H1 (cell line): ENCODE data around the gene ZAP70. TPM values are rescaled to one million over a fixed set of nuclear protein-coding genes. Genes with fewer than 3 reads are reported as not detected.

Experiments used
- CTCF ChIA-PET: fragments of 300-600 bp; sonication (Branson Sonifier 250); formaldehyde crosslinking; loops from one replicate; lab custom pipeline; 2021; ENCODE audit not compliant: partially characterized antibody; lab: Charles Lee
- POLR2A ChIA-PET: fragments of 300-600 bp; sonication (Branson Sonifier 250); formaldehyde crosslinking; loops from one replicate; lab custom pipeline; 2021; ENCODE audit warnings: inconsistent platforms; ENCODE audit not compliant: partially characterized antibody; lab: Charles Lee
- DNase-seq, 2 experiments: peaks; one replicate each; pipeline versions ENCODE4 v3.0.0 to v3.0.0-alpha.2; 2010 to 2022; ENCODE audit warnings: low spot score in 2 of 2, low read depth in 1 of 2, mixed read lengths in 1 of 2
- FAIRE-seq: peaks from 2 replicates; lab custom pipeline; 2011; peaks lifted over from hg19 to GRCh38; lab: Jason Lieb, UNC
- H2AFZ ChIP-seq: 2 replicates; pipeline ENCODE4 v1.8.1; 2012; ENCODE audit warnings: low read length, inconsistent platforms
- H2AK5ac ChIP-seq: 2 replicates; pipeline ENCODE4 v1.6.1; 2013; ENCODE audit warnings: low read depth, low read length
- H2BK120ac ChIP-seq: replicated peaks from 2 replicates; pipeline ENCODE3; 2013; ENCODE audit warnings: low read depth, low read length, inconsistent platforms
- H2BK12ac ChIP-seq: 2 replicates; pipeline ENCODE4 v1.6.1; 2013; ENCODE audit warnings: low read depth, low read length
- H2BK15ac ChIP-seq: 2 replicates; pipeline ENCODE4 v1.6.1; 2013; ENCODE audit warnings: low read length
- H2BK20ac ChIP-seq: 2 replicates; pipeline ENCODE4 v1.6.1; 2013; ENCODE audit warnings: low read length
- H2BK5ac ChIP-seq: 2 replicates; pipeline ENCODE4 v1.6.1; 2013; ENCODE audit warnings: low read depth, low read length
- H3K14ac ChIP-seq: 2 replicates; pipeline ENCODE4 v1.6.1; 2013; ENCODE audit warnings: inconsistent platforms; ENCODE audit not compliant: insufficient read length
- H3K18ac ChIP-seq: 2 replicates; pipeline ENCODE4 v1.6.1; 2013; ENCODE audit warnings: low read length; ENCODE audit errors: extremely low read depth
- H3K23ac ChIP-seq: 2 replicates; pipeline ENCODE4 v1.6.1; 2013; ENCODE audit warnings: inconsistent platforms; ENCODE audit not compliant: insufficient read length
- H3K23me2 ChIP-seq: 2 replicates; pipeline ENCODE4 v1.6.1; 2013; ENCODE audit warnings: low read depth, low read length
- H3K27ac ChIP-seq: 2 replicates; pipeline ENCODE4 v1.6.1; 2011; ENCODE audit warnings: low read depth, low read length, inconsistent platforms
- H3K27me3 ChIP-seq, 4 experiments: replicated peaks in 1 of 4; 1 replicate in 1 of 4; 2 replicates in 3 of 4; pipeline versions ENCODE4 v1.6.1 to v1.8.1; 2011 to 2013; ENCODE audit warnings: low read length in 3 of 4, mild to moderate bottlenecking in 3 of 4, inconsistent platforms in 2 of 4, mixed read lengths in 2 of 4, moderate library complexity in 1 of 4; ENCODE audit not compliant: control insufficient read depth in 3 of 4, insufficient read depth in 3 of 4; ENCODE audit errors: extremely low read depth in 1 of 4
- H3K36me3 ChIP-seq, 4 experiments: 2 replicates each; pipeline versions ENCODE4 v1.6.1 to v1.8.1; 2011 to 2013; ENCODE audit warnings: mild to moderate bottlenecking in 4 of 4, low read length in 3 of 4, moderate library complexity in 2 of 4, control low read depth in 1 of 4, inconsistent platforms in 1 of 4; ENCODE audit not compliant: insufficient read depth in 4 of 4, control insufficient read depth in 2 of 4
- H3K4ac ChIP-seq: replicated peaks from 2 replicates; pipeline ENCODE3; 2013; ENCODE audit warnings: low read length, low read depth, mixed read lengths, inconsistent platforms; ENCODE audit not compliant: insufficient read length
- H3K4me1 ChIP-seq, 4 experiments: replicated peaks in 1 of 4; 1 replicate in 1 of 4; 2 replicates in 3 of 4; pipeline versions ENCODE4 v1.6.1 to v1.8.1; 2011 to 2013; ENCODE audit warnings: low read length in 3 of 4, inconsistent platforms in 2 of 4, mixed read lengths in 1 of 4; ENCODE audit not compliant: insufficient read depth in 4 of 4, control insufficient read depth in 3 of 4
- H3K4me2 ChIP-seq, 2 experiments: 2 replicates each; pipeline versions ENCODE4 v1.6.1 to v1.8.1; 2011 to 2013; ENCODE audit warnings: low read depth in 2 of 2, low read length in 2 of 2, control low read depth in 1 of 2, inconsistent platforms in 1 of 2, mild to moderate bottlenecking in 1 of 2; ENCODE audit not compliant: insufficient read depth in 1 of 2
- H3K4me3 ChIP-seq, 4 experiments: fragments of 200-600, 300-600 bp in 1 of 4; sonication (generic), shearing (Covaris generic), sonication (Bioruptor Twin) in 1 of 4; 2 replicates each; pipeline versions ENCODE4 v1.5.1 to v1.8.1; 2011 to 2016; ENCODE audit warnings: low read length in 4 of 4, low read depth in 3 of 4, control low read depth in 2 of 4, inconsistent platforms in 2 of 4, mild to moderate bottlenecking in 2 of 4, mixed read lengths in 1 of 4, moderate library complexity in 1 of 4; ENCODE audit not compliant: insufficient read depth in 2 of 4; ENCODE audit errors: extremely low read depth in 1 of 4
- H3K56ac ChIP-seq: replicated peaks from 2 replicates; pipeline ENCODE3; 2013; ENCODE audit warnings: low read depth, mild to moderate bottlenecking, mixed read lengths, low read length, inconsistent platforms; ENCODE audit not compliant: insufficient read length
- H3K79me1 ChIP-seq: 2 replicates; pipeline ENCODE4 v1.6.1; 2013; ENCODE audit warnings: low read depth, low read length, control low read depth
- H3K79me2 ChIP-seq, 2 experiments: 2 replicates each; pipeline versions ENCODE4 v1.6.1 to v1.8.1; 2012 to 2013; ENCODE audit warnings: low read length in 2 of 2, mild to moderate bottlenecking in 2 of 2, inconsistent platforms in 1 of 2; ENCODE audit not compliant: insufficient read depth in 2 of 2, control insufficient read depth in 1 of 2
- H3K9ac ChIP-seq, 4 experiments: replicated peaks in 1 of 4; 1 replicate in 1 of 4; 2 replicates in 3 of 4; pipeline versions ENCODE4 v1.6.1 to v1.8.1; 2011 to 2013; ENCODE audit warnings: low read depth in 3 of 4, low read length in 3 of 4, control low read depth in 2 of 4, mild to moderate bottlenecking in 2 of 4, moderate library complexity in 2 of 4, inconsistent platforms in 1 of 4; ENCODE audit errors: extremely low read depth in 1 of 4
- H3K9me3 ChIP-seq, 2 experiments: 2 replicates each; pipeline versions ENCODE4 v1.6.1 to v1.8.1; 2012 to 2013; ENCODE audit warnings: mild to moderate bottlenecking in 2 of 2, moderate library complexity in 2 of 2, control low read depth in 1 of 2, inconsistent platforms in 1 of 2, low read depth in 1 of 2, low read length in 1 of 2, mixed read lengths in 1 of 2; ENCODE audit not compliant: insufficient read depth in 2 of 2
- H4K20me1 ChIP-seq, 2 experiments: replicated peaks in 1 of 2; 2 replicates each; pipeline versions ENCODE3 to v1.8.1; 2011 to 2013; ENCODE audit warnings: inconsistent platforms in 2 of 2, low read length in 2 of 2, mild to moderate bottlenecking in 1 of 2; ENCODE audit not compliant: insufficient read depth in 2 of 2, control insufficient read depth in 1 of 2
- H4K5ac ChIP-seq: 2 replicates; pipeline ENCODE4 v1.6.1; 2013; ENCODE audit warnings: low read length, low read depth, mixed read lengths, inconsistent platforms; ENCODE audit not compliant: insufficient read length
- H4K8ac ChIP-seq: 2 replicates; pipeline ENCODE4 v1.8.0; 2013; ENCODE audit warnings: mild to moderate bottlenecking, moderate library complexity, low read length, inconsistent platforms; ENCODE audit not compliant: insufficient read depth; ENCODE audit errors: extremely low read depth
- H4K91ac ChIP-seq: replicated peaks from 2 replicates; pipeline ENCODE3; 2013; ENCODE audit warnings: low read length, mixed read lengths, inconsistent platforms; ENCODE audit not compliant: insufficient read length
- ATF3 ChIP-seq: IDR thresholded peaks from 2 replicates; pipeline ENCODE4 v1.6.1; 2011; ENCODE audit warnings: low read depth, mild to moderate bottlenecking, low read length; ENCODE audit not compliant: insufficient read depth
- CBX5 ChIP-seq: fragments of 300-800, 300-1000 bp; sonication (generic); IDR thresholded peaks from 2 replicates; pipeline ENCODE4 v1.7.1; 2016; ENCODE audit warnings: antibody characterized with exemption, low read length, low read depth
- CREB1 ChIP-seq: IDR thresholded peaks from 2 replicates; pipeline ENCODE4 v1.6.1; 2012; ENCODE audit warnings: inconsistent platforms
- JUN ChIP-seq: IDR thresholded peaks from 2 replicates; pipeline ENCODE4 v1.6.1; 2011; ENCODE audit warnings: low read depth, mild to moderate bottlenecking, improper control_type of control experiment, low read length
- POLR2A ChIP-seq, 2 experiments: IDR thresholded peaks; 1 replicate in 1 of 2; 2 replicates in 1 of 2; pipeline ENCODE4 v1.6.1; 2011; ENCODE audit warnings: low read depth in 2 of 2, low read length in 2 of 2, mild to moderate bottlenecking in 2 of 2; ENCODE audit errors: control extremely low read depth in 1 of 2
- WGBS, 2 experiments: shearing (Covaris generic) in 1 of 2; methylation state at CpG; one replicate each; pipeline versions ENCODE4 v1.1.6 to v1.1.7; 2013 to 2015; ENCODE audit warnings: low lambda C conversion rate in 2 of 2, mixed read lengths in 2 of 2, inconsistent platforms in 1 of 2, low coverage in 1 of 2, missing lambda C conversion rate in 1 of 2; ENCODE audit not compliant: insufficient replicate concordance in 2 of 2, insufficient coverage in 1 of 2, insufficient read length in 1 of 2; ENCODE audit errors: extremely low coverage in 1 of 2, missing lambda C conversion rate in 1 of 2; 5-methylcytosine and 5-hydroxymethylcytosine counted together
- polyA plus RNA-seq, 7 experiments: library from polyadenylated mRNA; depleted of rRNA in 3 of 7; stranded (reverse) in 5 of 7; unstranded in 2 of 7; fragments of >200 nt in 5 of 7; fragments of 200-250 nt in 2 of 7; gene quantifications; 1 replicate in 5 of 7; 2 replicates in 1 of 7; 4 replicates in 1 of 7; pipeline versions ENCODE4 v1.2.1 to v1.2.3, GENCODE V29; 2011 to 2013; ENCODE audit warnings: missing spikeins in 2 of 7, mixed read lengths in 2 of 7
- total RNA-seq: library from RNA; stranded (reverse); fragmentation: NEBNext Ultra II Directional; extraction: Animal tissue kit (Norgen Biotek cat#: 25700); gene quantifications from 2 replicates; pipeline ENCODE4 v1.2.1, GENCODE V29; 2021

ZAP70 gene
- total and polyA plus RNA-seq, 2 of the 8 experiments (the other 6 are each of a cell fraction or from before 2014, with no cell fraction given): 0.15 TPM; not detected in 1

DNA sequence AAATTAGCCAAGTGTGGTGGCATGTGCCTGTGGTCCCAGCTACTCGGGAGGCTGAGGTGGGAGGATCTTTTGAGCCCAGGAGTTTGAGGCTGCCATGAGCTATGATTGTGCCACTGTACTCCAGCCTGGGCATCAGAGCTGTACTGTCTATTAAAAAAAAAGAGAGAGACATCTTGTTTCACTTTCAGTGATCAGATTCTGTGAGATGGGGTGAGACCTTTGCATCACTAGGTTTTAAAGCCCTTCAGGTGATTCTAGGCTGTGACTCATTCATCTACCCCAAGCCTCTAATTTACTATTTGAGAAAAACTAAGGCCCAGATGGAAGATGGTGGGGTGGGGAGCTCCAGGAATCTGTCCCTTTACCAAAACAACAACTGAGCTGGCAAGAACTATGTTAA, 36.8 kb upstream of the ZAP70 start:
- Histone ChIP-seq H2BK12ac (no peak overlapping the region), H3K23ac (no peak overlapping the region), H3K4ac (no peak overlapping the region), H3K4me1 (0 out of 7 replicates have a peak, but pooled peaks cover 0 to 3% (median under 1%) of the 10 kb centered on the region in 4 experiments), H3K9me3 (peaks cover 2 to 4% of the 10 kb centered on the region in 2 experiments; a peak in 1 of 4 replicates), H2AK5ac (no peak overlapping the region), H3K27ac (no peak overlapping the region), H3K56ac (no peak overlapping the region), H3K23me2 (no peaks in the 10 kb centered on the region), H3K79me1 (no peaks in the 10 kb centered on the region), H2BK20ac (no peak overlapping the region), H3K79me2 (no peaks in the 10 kb centered on the region), H2BK15ac (no peak overlapping the region), H4K8ac (no peak overlapping the region), H2BK5ac (no peak overlapping the region), H2BK120ac (no peak overlapping the region), H3K36me3 (no peaks in the 10 kb centered on the region), H2AFZ (no peak overlapping the region), H3K4me2 (no peak overlapping the region), H4K91ac (no peak overlapping the region), H3K4me3 (no peak overlapping the region), H3K18ac (no peak overlapping the region), H3K14ac (no peak overlapping the region), H3K27me3 (no peaks in the 10 kb centered on the region), H4K20me1 (no peaks in the 10 kb centered on the region), H4K5ac (no peak overlapping the region), H3K9ac (no peak overlapping the region)
- no peak for FAIRE-seq
- no peak for DNase-seq
- TF ChIP-seq ATF3 (no peak), CREB1 (no peak), CBX5 (no peak), POLR2A (IDR thresholded peaks at IDR 0.05; ENCODE audit: control extremely low read depth in 1 of 2, low read depth in 2 of 2, low read length in 2 of 2) (no peak), JUN (no peak)
- WGBS, 2 experiments: 100% methylated on average over 1 of the region's 1 CpG; no CpG with 5 or more reads in 1 of the 2 experiments
- POLR2A ChIA-PET: interaction anchor here (1.1 to 2.4 kb wide), 2 partner anchors 12 to 29 kb away, joined by 4 to 11 read pairs; no protein-coding TSS in a partner anchor
- CTCF ChIA-PET: interaction anchor here (1.1 to 4.5 kb wide), 3 partner anchors 13 to 25 kb away, joined by 3 to 35 read pairs (median 20); partner anchors contain the start of gene ACTR1B
